OCI-LY3 (cell line): ENCODE results near the gene TNFRSF1B.

ENCODE experiments used
- H2AFZ ChIP-seq: fragments of 200-600, 300-600 bp; shearing (Covaris generic); 2 replicates; pipeline ENCODE4 v1.6.0; 2014; ENCODE audit warnings: antibody characterized with exemption, low read depth, low read length
- H3K27ac ChIP-seq: fragments of 200-600, 300-600 bp; sonication (generic); 2 replicates; pipeline ENCODE4 v1.5.1; 2014; ENCODE audit warnings: mild to moderate bottlenecking, low read length, moderate library complexity, mixed read lengths
- H3K27me3 ChIP-seq: fragments of 200-600, 300-600 bp; sonication (generic); 2 replicates; pipeline ENCODE4 v1.6.1; 2014; ENCODE audit warnings: low read depth, low read length, mixed read lengths
- H3K36me3 ChIP-seq: fragments of 200-600, 300-600 bp; sonication (generic); replicated peaks from 2 replicates; pipeline ENCODE3; 2014; ENCODE audit warnings: low read depth, low read length, mixed read lengths
- H3K4me1 ChIP-seq: fragments of 300-600, 200-600 bp; sonication (generic); 2 replicates; pipeline ENCODE4 v1.6.1; 2014; ENCODE audit warnings: low read length, mixed read lengths
- H3K4me2 ChIP-seq: fragments of 200-600, 300-600 bp; sonication (generic); 2 replicates; pipeline ENCODE4 v1.6.1; 2014; ENCODE audit warnings: low read length, mixed read lengths
- H3K4me3 ChIP-seq: fragments of 300-600, 200-600 bp; sonication (generic); 2 replicates; pipeline ENCODE4 v1.5.1; 2014; ENCODE audit warnings: antibody characterized with exemption, mild to moderate bottlenecking, low read length, moderate library complexity
- H3K79me2 ChIP-seq: fragments of 300-600, 200-600 bp; shearing (Covaris generic); 2 replicates; pipeline ENCODE4 v1.6.1; 2014; ENCODE audit warnings: mild to moderate bottlenecking, low read length, mixed read lengths
- H3K9ac ChIP-seq: fragments of 300-600, 200-600 bp; shearing (Covaris generic); 2 replicates; pipeline ENCODE4 v1.6.0; 2014; ENCODE audit warnings: mild to moderate bottlenecking, low read length, moderate library complexity
- H3K9me3 ChIP-seq: fragments of 200-600, 300-600 bp; shearing (Covaris generic); 2 replicates; pipeline ENCODE4 v1.6.1; 2014; ENCODE audit warnings: low read length, mixed read lengths; ENCODE audit not compliant: insufficient read depth
- H4K20me1 ChIP-seq: fragments of 200-600, 300-600 bp; sonication (generic); 2 replicates; pipeline ENCODE4 v1.6.1; 2016; ENCODE audit warnings: low read length, mixed read lengths; ENCODE audit not compliant: insufficient read depth
- EZH2phosphoT487 ChIP-seq: fragments of 200-600 bp; shearing (Covaris generic); IDR thresholded peaks from 2 replicates; pipeline ENCODE4 v1.6.1; 2018; ENCODE audit warnings: antibody characterized with exemption, mixed run types, low read depth
- TF ChIP-seq, protein P1 (sequence below): fragments of 200-600, 300-600 bp; sonication (generic); IDR thresholded peaks from 2 replicates; pipeline ENCODE4 v1.5.1; 2014; ENCODE audit warnings: antibody characterized with exemption, low read length, low read depth

The TNFRSF1B gene

DNA sequence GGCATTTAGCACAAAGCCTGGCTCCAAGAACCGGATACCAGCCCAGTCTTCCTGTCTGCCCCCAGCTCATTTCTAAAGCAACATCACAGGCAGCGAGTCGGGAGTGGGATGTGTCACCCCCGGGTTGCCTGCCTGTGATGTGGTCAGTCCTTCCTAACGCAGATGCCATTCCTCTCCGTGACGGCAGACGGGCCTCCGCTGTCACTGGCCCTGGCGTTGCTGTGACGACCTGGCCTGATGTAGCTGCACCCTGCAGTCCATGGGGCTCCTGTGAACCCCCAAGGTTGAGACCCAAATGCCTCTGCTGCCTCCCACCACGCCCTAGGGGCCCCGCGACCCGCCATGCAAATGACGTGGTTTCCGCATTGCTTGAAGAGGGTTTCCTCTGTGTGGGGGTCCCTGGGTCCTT, 12.3 kb downstream of the TNFRSF1B start:
- no peak overlapping the region for H3K27ac ChIP-seq
- TF ChIP-seq EZH2phosphoT487: no peak
- TF ChIP-seq, protein P1, sequence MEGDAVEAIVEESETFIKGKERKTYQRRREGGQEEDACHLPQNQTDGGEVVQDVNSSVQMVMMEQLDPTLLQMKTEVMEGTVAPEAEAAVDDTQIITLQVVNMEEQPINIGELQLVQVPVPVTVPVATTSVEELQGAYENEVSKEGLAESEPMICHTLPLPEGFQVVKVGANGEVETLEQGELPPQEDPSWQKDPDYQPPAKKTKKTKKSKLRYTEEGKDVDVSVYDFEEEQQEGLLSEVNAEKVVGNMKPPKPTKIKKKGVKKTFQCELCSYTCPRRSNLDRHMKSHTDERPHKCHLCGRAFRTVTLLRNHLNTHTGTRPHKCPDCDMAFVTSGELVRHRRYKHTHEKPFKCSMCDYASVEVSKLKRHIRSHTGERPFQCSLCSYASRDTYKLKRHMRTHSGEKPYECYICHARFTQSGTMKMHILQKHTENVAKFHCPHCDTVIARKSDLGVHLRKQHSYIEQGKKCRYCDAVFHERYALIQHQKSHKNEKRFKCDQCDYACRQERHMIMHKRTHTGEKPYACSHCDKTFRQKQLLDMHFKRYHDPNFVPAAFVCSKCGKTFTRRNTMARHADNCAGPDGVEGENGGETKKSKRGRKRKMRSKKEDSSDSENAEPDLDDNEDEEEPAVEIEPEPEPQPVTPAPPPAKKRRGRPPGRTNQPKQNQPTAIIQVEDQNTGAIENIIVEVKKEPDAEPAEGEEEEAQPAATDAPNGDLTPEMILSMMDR: no peak
- peaks cover 94% of the 10 kb centered on the region for H4K20me1 ChIP-seq
- H3K79me2 ChIP-seq: peaks cover 87% of the 10 kb centered on the region
- peaks cover 15% of the 10 kb centered on the region for H3K36me3 ChIP-seq
- H3K4me3 ChIP-seq: no peak overlapping the region
- H3K9ac ChIP-seq: no peak overlapping the region
- H3K4me2 ChIP-seq: no peak overlapping the region
- H3K4me1 ChIP-seq: peaks cover 32% of the 10 kb centered on the region
- no peaks in the 10 kb centered on the region for H3K27me3 ChIP-seq
- no peak overlapping the region for H2AFZ ChIP-seq
- H3K9me3 ChIP-seq: no peaks in the 10 kb centered on the region

DNA sequence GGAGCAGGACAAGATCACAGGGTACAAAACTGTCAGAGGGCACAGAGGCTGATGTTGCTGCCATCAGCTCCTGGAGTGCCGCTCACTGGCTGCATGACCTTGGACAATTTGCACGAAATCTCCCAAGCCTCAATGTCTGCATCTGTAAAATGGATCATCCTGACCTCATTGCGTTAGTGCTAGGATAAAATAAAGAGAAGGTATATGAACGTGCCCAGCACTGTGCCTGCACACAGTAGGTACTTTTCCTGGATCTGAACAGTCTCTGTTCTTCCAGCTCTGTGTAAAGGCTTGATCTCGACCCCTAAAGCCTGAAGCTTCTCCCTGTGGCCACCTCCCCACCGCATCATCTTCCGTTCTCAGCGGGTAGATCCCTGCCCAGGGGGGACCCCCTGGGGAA, 12.9 kb downstream of the TNFRSF1B start:
- H3K4me2 ChIP-seq: no peak overlapping the region
- H3K27me3 ChIP-seq: no peaks in the 10 kb centered on the region
- H3K9ac ChIP-seq: no peak overlapping the region
- H3K27ac ChIP-seq: no peak overlapping the region
- peaks cover 12% of the 10 kb centered on the region for H3K36me3 ChIP-seq
- H2AFZ ChIP-seq: no peak overlapping the region
- no peak overlapping the region for H3K4me3 ChIP-seq
- peaks cover 94% of the 10 kb centered on the region for H4K20me1 ChIP-seq
- TF ChIP-seq EZH2phosphoT487: no peak
- TF ChIP-seq, protein P1: no peak
- no peaks in the 10 kb centered on the region for H3K9me3 ChIP-seq
- H3K79me2 ChIP-seq: peaks cover 88% of the 10 kb centered on the region
- H3K4me1 ChIP-seq: peaks cover 35% of the 10 kb centered on the region

DNA sequence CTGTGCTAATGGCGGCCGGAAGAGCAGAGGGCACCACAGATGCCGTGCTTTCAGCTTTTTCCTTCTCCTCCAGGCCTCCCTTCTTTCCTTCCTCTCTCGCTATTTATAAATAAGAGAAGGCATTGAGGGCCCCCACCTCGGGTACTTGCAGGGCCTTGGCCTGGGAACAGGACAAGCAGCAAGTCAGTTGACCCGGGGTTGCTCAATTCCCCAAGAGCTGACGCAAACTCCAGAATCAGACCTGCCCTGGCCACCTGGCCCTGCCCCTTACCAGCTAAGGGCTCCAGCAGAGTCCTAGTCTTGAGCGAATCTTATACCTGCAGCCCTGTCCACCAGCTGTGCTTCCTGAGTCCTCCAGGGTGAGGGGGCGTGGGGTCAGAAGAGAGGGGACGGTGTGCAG, 13.5 kb downstream of the TNFRSF1B start:
- no peak overlapping the region for H3K27ac ChIP-seq
- H3K4me3 ChIP-seq: no peak overlapping the region
- H3K4me2 ChIP-seq: no peak overlapping the region
- H2AFZ ChIP-seq: no peak overlapping the region
- H3K9ac ChIP-seq: no peak overlapping the region
- H3K36me3 ChIP-seq: peaks cover 10% of the 10 kb centered on the region
- TF ChIP-seq EZH2phosphoT487: no peak
- peaks cover 88% of the 10 kb centered on the region for H3K79me2 ChIP-seq
- H4K20me1 ChIP-seq: peaks cover 94% of the 10 kb centered on the region
- no peaks in the 10 kb centered on the region for H3K27me3 ChIP-seq
- H3K9me3 ChIP-seq: no peaks in the 10 kb centered on the region
- peaks cover 35% of the 10 kb centered on the region for H3K4me1 ChIP-seq

DNA sequence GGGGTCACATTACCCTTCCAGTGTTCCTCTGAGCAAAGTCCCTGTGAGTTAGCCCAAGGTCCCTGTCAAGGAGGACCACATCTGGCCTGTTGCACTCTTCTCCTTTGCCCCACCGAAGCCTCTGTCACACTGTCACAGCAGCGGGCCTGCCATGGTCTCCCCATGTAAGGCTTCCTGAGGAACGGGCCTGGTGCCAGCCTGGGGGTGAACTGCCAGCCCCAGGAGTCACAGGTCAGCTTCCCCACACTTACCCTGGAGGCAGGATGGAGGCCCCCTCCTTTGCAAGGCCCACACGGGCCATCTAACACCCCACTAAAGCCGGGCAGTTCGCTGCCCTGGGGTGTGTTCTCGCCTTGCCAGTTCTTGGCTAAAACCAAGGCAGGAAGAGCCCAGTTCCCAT, 14.1 kb downstream of the TNFRSF1B start:
- peaks cover 96% of the 10 kb centered on the region for H4K20me1 ChIP-seq
- H3K4me1 ChIP-seq: peaks cover 35% of the 10 kb centered on the region
- H3K79me2 ChIP-seq: peaks cover 88% of the 10 kb centered on the region
- peaks cover 10% of the 10 kb centered on the region for H3K36me3 ChIP-seq
- H3K27me3 ChIP-seq: no peaks in the 10 kb centered on the region
- no peaks in the 10 kb centered on the region for H3K9me3 ChIP-seq
- TF ChIP-seq, protein P1: no peak
- no peak for TF ChIP-seq EZH2phosphoT487
- H2AFZ ChIP-seq: no peak overlapping the region
- H3K9ac ChIP-seq: no peak overlapping the region
- no peak overlapping the region for H3K4me3 ChIP-seq
- H3K4me2 ChIP-seq: no peak overlapping the region
- H3K27ac ChIP-seq: no peak overlapping the region

DNA sequence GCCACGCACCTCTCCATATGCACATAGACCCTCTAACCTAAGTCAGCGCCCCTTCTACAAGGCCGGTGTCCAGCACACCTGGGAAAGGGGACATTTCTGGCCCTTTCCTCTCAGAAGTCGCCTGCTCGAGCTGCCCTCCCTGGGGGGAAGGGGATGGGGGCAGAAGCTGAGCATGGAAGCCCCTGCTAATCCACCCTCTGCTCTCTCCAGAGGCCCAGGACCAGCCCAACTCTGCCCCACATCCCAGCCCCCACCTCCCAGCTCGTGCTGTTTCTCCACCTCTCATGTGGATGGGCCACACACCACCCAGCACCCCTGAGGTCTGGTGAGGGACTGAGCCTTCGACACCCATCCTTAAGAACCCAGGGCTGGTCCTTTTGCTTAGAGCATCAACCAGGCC, 14.8 kb downstream of the TNFRSF1B start:
- no peak overlapping the region for H3K9ac ChIP-seq
- no peaks in the 10 kb centered on the region for H3K27me3 ChIP-seq
- no peaks in the 10 kb centered on the region for H3K9me3 ChIP-seq
- H3K36me3 ChIP-seq: peaks cover 8% of the 10 kb centered on the region
- peaks cover 96% of the 10 kb centered on the region for H4K20me1 ChIP-seq
- TF ChIP-seq, protein P1: no peak
- no peak for TF ChIP-seq EZH2phosphoT487
- peaks cover 88% of the 10 kb centered on the region for H3K79me2 ChIP-seq
- H3K27ac ChIP-seq: no peak overlapping the region
- no peak overlapping the region for H3K4me3 ChIP-seq
- no peak overlapping the region for H3K4me2 ChIP-seq
- H3K4me1 ChIP-seq: peaks cover 35% of the 10 kb centered on the region
- H2AFZ ChIP-seq: no peak overlapping the region
